ENCODE results near the gene FXYD2.

The FXYD2 gene

DNA sequence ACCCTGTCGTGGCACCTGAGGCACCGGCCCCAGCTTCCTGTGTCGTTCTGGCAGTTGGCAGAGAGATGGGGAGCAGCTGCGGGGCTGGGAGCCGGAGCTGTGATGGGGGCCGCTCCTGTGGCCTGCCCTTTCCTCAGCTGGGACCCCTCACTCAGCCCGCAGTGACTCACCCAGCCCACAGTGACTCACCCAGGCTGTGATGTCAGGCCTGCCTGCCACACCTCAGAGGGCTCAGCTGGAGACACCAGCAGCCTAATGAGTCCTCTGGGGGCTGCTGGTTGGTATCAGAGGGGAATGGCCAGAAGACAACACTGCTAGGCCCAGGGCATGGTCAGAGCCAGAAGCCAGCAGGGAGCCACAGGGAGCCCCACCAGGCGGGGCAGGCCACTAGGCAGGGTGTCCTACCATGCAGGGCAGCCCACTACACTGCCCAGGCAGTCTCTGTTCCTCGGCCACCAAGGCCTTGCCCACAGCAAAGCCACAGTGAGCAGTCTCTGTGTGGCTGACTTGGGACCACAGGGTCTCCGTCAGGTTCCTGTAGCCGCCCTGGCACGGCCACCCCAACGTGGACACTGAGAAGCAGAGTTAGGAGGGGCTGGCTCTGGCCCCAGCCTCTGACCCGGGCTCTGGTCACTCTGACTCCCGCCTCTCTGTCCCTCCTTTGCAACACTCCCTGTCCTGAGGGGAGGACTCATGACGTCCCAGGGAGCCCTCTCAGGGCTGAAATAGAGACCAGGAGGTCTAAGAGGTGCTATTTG lies 4.2 kb upstream of the FXYD2 start:
- peaks cover 62% of the 10 kb centered on the region for H3K4me1 Mint-ChIP-seq
- H3K4me3 Mint-ChIP-seq = peak overlapping the region; percentile 62
- peak; percentile 96 for ATAC-seq (replicated peaks; ENCODE audit: extremely low read depth, poor library complexity, severe bottlenecking)

DNA sequence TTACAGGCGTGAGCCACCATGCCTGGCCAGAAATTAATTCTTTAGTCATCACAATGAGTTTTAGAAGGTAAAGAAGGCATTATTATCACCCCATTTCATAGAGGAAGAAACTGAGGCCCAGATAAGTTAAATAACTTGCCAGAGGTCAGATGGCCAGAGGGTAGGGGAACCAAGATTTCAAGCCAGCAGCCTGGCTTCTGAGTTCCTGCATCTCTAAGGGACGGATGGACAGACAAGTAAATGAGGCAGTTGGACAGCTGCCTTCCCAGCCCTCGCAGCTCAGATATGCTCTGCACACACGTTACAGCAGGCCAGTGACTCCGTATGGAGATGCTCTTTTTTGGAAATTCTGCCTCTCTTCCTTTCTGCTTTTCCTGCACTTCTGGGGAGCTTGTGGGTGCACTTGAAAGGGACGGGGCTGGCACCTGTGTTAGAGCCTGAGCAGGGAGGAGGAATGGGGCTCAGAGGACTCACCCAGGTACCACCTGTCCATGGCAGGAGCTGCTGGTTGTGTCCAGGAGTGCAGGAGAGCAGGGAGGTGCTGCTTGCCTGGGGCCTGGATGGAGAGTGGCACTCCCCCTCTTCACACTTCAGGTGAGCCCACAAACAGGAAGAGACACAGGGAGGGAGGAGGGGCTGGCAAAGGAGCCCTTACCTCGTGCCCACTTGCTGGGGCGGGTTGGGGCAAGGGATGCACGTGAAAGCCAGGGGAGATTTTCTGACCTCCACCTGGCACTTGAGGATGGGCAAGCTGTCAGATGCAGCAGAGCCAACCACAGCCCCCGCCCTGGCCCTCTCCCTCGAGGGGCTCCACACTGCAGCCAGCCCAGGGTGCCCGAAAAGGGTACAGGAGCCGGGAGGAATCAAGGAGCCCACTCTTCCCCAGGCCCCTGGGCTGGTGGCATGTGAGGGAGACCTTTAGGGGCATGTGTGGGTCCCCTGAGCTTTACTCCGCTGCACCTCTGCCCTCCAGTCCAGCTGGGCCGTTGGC lies 3.3 kb upstream of the FXYD2 start:
- peak overlapping the region; percentile 63 for H3K4me3 Mint-ChIP-seq
- peak; percentile 56 for ATAC-seq (replicated peaks; ENCODE audit: extremely low read depth, poor library complexity, severe bottlenecking)
- no peak for DNase-seq (ENCODE audit: low spot score in 2 of 2)
- peaks cover 68% of the 10 kb centered on the region for H3K4me1 Mint-ChIP-seq
- peak overlapping the region; percentile 89 for H3K27ac Mint-ChIP-seq (ENCODE audit: low read depth)
- no peaks in the 10 kb centered on the region for H3K27me3 Mint-ChIP-seq
- peaks cover 3% of the 10 kb centered on the region for H3K36me3 Mint-ChIP-seq (ENCODE audit: insufficient read depth)
- H3K9me3 Mint-ChIP-seq = no peaks in the 10 kb centered on the region

More for the DNA sequence above, 4.2 kb upstream of the FXYD2 start:
- DNase-seq (ENCODE audit: low spot score in 2 of 2) = peak; percentile 52 to 73
- H3K27me3 Mint-ChIP-seq = no peaks in the 10 kb centered on the region
- H3K36me3 Mint-ChIP-seq (ENCODE audit: insufficient read depth) = peaks cover 3% of the 10 kb centered on the region
- H3K27ac Mint-ChIP-seq (ENCODE audit: low read depth) = peak overlapping the region; percentile 89
- H3K9me3 Mint-ChIP-seq = no peaks in the 10 kb centered on the region

DNA sequence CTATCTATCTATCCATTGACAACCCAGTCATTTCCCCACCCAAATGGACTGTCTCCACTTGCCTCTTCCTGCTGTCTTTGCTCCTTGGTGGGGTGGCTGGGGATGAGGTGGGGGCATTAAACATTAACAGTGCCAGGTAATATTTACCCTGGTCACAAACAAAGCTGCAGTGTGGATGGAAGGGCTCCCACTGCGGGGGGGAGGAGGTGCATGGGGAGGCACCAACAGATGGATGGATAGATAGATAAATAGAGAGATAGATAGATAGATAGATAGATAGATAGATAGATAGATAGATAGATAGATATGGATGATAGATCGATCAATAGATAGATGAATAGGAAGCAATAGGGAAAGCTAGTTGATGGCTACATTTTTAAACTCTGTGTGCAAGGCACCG lies 2.3 kb upstream of the FXYD2 start:
- Mint-ChIP-seq H3K4me3 (peak overlapping the region; percentile 63), H3K36me3 (ENCODE audit: insufficient read depth) (peaks cover 4% of the 10 kb centered on the region), H3K4me1 (peaks cover 67% of the 10 kb centered on the region), H3K9me3 (no peaks in the 10 kb centered on the region), H3K27ac (ENCODE audit: low read depth) (peak overlapping the region; percentile 84), H3K27me3 (no peaks in the 10 kb centered on the region)
- ATAC-seq (replicated peaks; ENCODE audit: extremely low read depth, poor library complexity, severe bottlenecking) = no peak
- no peak for DNase-seq (ENCODE audit: low spot score in 2 of 2)

DNA sequence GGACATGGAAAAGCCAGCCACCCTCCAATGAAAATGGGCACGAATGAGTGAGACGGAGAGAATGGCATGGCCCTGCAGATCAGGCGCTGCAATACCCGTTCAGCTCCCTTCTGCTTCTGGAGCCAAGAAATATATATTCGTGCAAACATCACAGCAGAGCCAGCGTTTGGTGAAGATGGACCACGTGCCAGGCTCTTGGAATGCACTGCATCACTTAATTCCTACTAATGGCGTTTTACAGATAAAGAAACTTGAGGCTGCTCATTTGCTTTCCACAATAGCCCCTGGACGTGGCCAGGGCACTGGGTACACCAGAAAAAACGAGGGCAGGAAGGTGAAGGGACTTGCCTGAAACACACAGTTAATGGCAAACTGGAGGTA lies 1.6 kb upstream of the FXYD2 start:
- Mint-ChIP-seq H3K27me3 (no peaks in the 10 kb centered on the region), H3K9me3 (no peaks in the 10 kb centered on the region), H3K4me1 (peaks cover 65% of the 10 kb centered on the region), H3K27ac (ENCODE audit: low read depth) (no peak overlapping the region), H3K4me3 (peak overlapping the region; percentile 7), H3K36me3 (ENCODE audit: insufficient read depth) (peaks cover 4% of the 10 kb centered on the region)
- ATAC-seq (replicated peaks; ENCODE audit: extremely low read depth, poor library complexity, severe bottlenecking) (no peak), DNase-seq (ENCODE audit: low spot score in 2 of 2) (no peak)

DNA sequence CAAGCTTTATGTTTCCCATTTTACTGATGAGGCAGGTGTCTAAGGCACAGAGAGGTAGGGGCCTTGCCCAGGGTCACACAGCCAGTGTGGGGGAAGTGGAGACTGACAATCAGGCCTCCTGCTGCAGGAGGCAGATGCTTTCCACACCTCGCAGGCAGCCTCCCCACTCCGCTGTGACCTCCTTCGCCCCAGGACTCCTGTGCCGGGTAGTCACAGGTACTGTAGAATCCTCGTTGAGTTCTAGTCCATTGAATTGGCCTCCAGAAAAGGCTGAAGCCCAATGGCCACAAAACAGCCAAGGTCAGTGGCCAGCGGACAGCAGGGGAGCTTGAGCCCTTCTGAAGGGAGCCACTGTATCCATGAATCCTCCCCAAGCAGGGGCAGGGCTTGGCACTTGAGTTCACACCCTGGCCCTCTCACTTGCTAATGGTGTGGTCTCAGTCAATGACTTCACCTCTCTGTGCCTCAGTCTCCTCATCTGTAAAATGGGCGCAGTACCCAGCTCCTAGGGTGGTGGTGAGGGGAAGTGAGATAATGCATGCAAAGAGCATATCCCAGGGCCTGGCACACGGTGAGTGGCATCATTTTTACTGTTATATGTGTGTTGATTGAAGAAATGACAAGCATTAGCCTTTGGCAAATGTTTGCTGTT lies 1.1 kb upstream of the FXYD2 start:
- Mint-ChIP-seq H3K4me3 (peak overlapping the region; percentile 7), H3K9me3 (no peaks in the 10 kb centered on the region), H3K27ac (ENCODE audit: low read depth) (no peak overlapping the region), H3K36me3 (ENCODE audit: insufficient read depth) (peaks cover 4% of the 10 kb centered on the region), H3K4me1 (peaks cover 60% of the 10 kb centered on the region), H3K27me3 (no peaks in the 10 kb centered on the region)
- ATAC-seq (replicated peaks; ENCODE audit: extremely low read depth, poor library complexity, severe bottlenecking) (no peak), DNase-seq (ENCODE audit: low spot score in 2 of 2) (no peak)

DNA sequence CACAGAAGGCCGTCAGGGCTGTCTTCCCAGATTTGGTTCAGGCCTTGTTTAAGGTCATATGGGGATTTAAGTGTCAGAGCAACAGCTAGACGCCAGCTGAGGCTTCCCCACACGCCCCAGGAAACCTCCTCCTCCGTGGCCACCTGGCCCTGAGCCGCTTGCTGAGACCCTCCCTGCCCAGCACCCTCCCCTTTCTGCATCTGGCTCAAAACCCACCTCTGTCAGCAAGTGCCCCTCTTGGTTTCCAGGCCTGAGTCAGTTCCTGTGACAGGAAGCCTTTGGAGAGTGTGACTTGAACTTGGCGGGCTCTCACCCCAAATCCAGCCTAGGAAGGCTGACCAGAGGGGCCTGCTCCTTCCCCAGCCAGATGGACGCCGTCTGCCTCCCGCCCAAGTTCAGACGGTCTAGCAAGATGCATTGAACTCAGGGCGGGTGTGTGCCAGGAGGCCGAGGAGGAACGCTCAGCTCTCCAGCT lies 561 bp downstream of the FXYD2 start:
- no peaks in the 10 kb centered on the region for H3K9me3 Mint-ChIP-seq
- no peaks in the 10 kb centered on the region for H3K27me3 Mint-ChIP-seq
- peak overlapping the region; percentile 61 for H3K27ac Mint-ChIP-seq (ENCODE audit: low read depth)
- DNase-seq (ENCODE audit: low spot score in 2 of 2) = no peak
- peaks cover 4% of the 10 kb centered on the region for H3K36me3 Mint-ChIP-seq (ENCODE audit: insufficient read depth)
- peaks cover 53% of the 10 kb centered on the region for H3K4me1 Mint-ChIP-seq
- peak overlapping the region; percentile 18 for H3K4me3 Mint-ChIP-seq
- no peak for ATAC-seq (replicated peaks; ENCODE audit: extremely low read depth, poor library complexity, severe bottlenecking)

DNA sequence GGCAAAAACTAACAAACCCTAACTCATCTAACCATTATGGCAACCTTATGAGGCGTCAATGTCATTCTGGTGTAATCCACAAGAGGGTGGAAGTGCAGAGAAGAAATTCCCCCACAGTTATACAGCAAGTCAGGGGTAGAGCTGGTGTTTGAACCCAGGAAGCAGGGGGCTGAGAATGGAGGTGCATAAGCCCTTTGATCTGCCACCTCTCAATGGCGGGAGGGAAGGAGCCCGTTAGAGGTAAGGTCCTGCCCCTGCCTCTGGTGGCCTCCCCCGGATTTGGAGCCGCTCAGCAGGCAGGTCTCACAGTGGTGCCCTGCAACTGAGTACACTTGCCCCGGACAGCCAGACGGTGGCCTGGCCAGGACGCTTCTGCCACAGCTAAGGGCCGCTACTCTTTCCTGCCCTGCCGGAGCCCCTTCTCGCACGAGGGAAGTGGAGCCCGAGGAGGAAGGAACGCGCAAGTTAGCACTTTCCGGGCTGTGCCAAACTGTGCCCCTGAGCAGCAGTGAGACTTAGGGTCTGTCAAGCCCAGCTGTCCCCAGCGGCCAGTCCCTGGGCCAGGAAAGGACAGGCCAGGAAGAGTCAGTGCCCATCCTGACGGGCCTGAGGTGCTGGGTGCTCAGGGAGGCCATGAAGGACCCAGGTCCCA lies 1.1 kb downstream of the FXYD2 start:
- H3K36me3 Mint-ChIP-seq (ENCODE audit: insufficient read depth) = peaks cover 4% of the 10 kb centered on the region
- no peaks in the 10 kb centered on the region for H3K9me3 Mint-ChIP-seq
- peak overlapping the region; percentile 61 for H3K27ac Mint-ChIP-seq (ENCODE audit: low read depth)
- H3K4me3 Mint-ChIP-seq = no peak overlapping the region
- DNase-seq (ENCODE audit: low spot score in 2 of 2) (no peak), ATAC-seq (replicated peaks; ENCODE audit: extremely low read depth, poor library complexity, severe bottlenecking) (no peak)
- H3K27me3 Mint-ChIP-seq = no peaks in the 10 kb centered on the region
- peaks cover 48% of the 10 kb centered on the region for H3K4me1 Mint-ChIP-seq

DNA sequence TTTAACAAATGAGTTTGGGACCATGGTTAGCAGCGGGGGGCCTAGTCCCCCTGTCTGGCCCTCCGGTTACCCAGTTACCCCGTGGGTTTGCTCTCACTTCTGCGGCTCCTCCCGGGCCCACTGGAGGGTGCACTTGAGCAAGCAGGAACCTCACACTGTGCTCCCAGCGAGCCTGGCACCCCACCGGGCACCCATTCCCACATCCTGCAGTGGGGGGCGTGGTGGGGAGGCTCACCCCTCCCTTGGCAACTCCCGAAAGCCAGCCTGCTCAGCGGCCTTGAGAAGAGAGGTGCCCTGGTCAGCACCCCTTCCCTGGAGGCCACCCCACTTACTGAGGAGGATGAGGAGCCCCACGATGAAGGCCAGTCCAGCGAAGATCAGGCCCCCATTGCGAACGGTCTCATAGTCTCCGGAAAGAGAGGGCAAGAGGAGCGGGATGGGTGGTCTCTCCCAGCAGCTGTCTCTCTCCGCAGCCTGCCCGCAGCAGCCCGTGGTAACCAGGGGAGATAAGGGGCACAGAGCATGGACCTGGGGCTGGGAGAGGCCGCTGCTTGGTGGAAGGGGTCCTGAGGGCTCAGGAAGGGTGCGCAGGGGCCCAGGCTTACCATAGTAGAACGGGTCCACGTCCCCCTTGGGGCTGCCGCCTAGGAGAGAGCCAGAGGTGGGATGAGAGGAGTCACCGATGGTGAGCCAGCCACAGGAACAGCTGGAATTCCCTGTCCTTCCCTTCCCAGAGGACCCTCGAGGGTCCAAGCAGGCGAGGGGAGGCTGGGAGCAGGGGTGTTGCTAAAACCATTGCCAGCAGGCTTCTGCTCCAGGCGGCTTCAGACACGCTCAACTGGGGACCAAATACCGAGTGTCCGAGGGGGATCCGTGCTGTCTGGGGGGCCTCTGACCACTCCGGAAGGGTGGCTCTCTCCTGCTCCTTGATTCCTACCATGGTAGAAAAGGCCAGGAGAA lies 2.2 kb downstream of the FXYD2 start:
- no peak overlapping the region for H3K4me3 Mint-ChIP-seq
- H3K27ac Mint-ChIP-seq (ENCODE audit: low read depth) = no peak overlapping the region
- peaks cover 4% of the 10 kb centered on the region for H3K36me3 Mint-ChIP-seq (ENCODE audit: insufficient read depth)
- H3K9me3 Mint-ChIP-seq = no peaks in the 10 kb centered on the region
- H3K4me1 Mint-ChIP-seq = peaks cover 51% of the 10 kb centered on the region
- no peaks in the 10 kb centered on the region for H3K27me3 Mint-ChIP-seq
- ATAC-seq (replicated peaks; ENCODE audit: extremely low read depth, poor library complexity, severe bottlenecking) = no peak
- no peak for DNase-seq (ENCODE audit: low spot score in 2 of 2)

DNA sequence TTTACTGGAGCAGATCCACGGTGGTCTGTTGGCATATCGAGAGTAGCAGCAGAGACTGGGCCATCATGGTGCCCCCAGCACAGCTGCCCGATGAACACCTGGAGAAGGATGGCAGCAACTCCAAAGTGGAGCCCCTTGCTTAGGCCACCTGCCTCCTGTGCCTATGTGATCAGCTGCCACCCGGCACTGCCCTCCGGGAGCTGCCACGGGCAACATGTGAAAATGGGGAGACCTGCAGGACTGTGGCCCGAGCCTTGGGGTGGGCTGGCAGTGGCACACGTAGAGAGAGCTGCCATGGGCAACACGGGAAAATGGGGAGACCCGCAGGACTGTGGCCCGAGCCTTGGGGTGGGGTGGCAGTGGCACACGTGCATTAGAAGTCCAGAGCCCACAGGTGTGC lies 3.1 kb downstream of the FXYD2 start:
- no peak for DNase-seq (ENCODE audit: low spot score in 2 of 2)
- H3K4me3 Mint-ChIP-seq = no peak overlapping the region
- peaks cover 49% of the 10 kb centered on the region for H3K4me1 Mint-ChIP-seq
- H3K27me3 Mint-ChIP-seq = no peaks in the 10 kb centered on the region
- H3K36me3 Mint-ChIP-seq (ENCODE audit: insufficient read depth) = peaks cover 6% of the 10 kb centered on the region
- no peak overlapping the region for H3K27ac Mint-ChIP-seq (ENCODE audit: low read depth)
- no peak for ATAC-seq (replicated peaks; ENCODE audit: extremely low read depth, poor library complexity, severe bottlenecking)
- H3K9me3 Mint-ChIP-seq = no peaks in the 10 kb centered on the region

DNA sequence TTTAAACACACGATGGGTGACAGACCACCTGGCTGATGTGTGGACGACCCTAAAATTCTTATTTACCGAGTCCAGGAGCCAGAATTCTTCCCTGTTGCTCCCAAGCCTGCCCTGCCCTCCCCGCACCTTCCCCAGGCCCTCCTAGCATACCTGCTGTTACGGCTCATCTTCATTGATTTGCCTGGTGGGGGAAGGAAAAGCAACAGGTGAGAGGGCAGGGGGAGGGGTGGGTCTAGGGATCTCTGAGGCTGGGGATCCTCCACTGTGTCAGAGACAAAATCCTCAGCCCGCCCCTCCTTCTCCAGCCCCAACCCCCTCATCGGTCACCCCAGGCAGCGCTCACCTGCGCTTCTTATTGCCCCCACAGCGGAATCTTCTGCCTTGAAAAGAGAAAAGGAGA lies 4.0 kb downstream of the FXYD2 start:
- Mint-ChIP-seq H3K9me3 (no peaks in the 10 kb centered on the region), H3K36me3 (ENCODE audit: insufficient read depth) (peaks cover 6% of the 10 kb centered on the region), H3K27me3 (no peaks in the 10 kb centered on the region), H3K27ac (ENCODE audit: low read depth) (no peak overlapping the region), H3K4me1 (peaks cover 51% of the 10 kb centered on the region), H3K4me3 (no peak overlapping the region)
- ATAC-seq (replicated peaks; ENCODE audit: extremely low read depth, poor library complexity, severe bottlenecking) (no peak), DNase-seq (ENCODE audit: low spot score in 2 of 2) (no peak)

DNA sequence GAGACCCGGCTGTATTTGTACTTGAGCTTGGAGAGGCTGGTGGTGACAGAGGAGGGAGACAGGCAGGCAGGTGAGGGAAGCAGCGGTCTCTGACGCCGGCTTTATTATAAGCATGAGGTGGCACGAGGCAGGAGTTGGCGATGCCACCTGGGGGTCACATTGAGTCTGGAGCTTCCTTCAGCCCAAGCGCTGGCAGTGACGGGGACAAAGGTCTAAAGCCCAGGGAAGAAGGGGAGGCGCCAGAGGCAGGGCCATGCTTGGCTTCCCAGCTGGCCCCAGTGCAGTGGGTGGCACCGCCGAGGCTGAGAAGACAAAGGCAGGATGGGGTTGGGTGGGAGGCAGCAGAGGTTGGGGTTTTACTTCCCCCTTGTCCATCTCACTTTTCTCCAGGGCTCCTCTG lies 4.5 kb downstream of the FXYD2 start:
- H3K4me3 Mint-ChIP-seq = no peak overlapping the region
- no peak overlapping the region for H3K27ac Mint-ChIP-seq (ENCODE audit: low read depth)
- no peaks in the 10 kb centered on the region for H3K27me3 Mint-ChIP-seq
- no peak for ATAC-seq (replicated peaks; ENCODE audit: extremely low read depth, poor library complexity, severe bottlenecking)
- peaks cover 6% of the 10 kb centered on the region for H3K36me3 Mint-ChIP-seq (ENCODE audit: insufficient read depth)
- peaks cover 51% of the 10 kb centered on the region for H3K4me1 Mint-ChIP-seq
- no peaks in the 10 kb centered on the region for H3K9me3 Mint-ChIP-seq
- DNase-seq (ENCODE audit: low spot score in 2 of 2) = no peak
